ENCODE results near the gene ARHGAP45.

DNA sequence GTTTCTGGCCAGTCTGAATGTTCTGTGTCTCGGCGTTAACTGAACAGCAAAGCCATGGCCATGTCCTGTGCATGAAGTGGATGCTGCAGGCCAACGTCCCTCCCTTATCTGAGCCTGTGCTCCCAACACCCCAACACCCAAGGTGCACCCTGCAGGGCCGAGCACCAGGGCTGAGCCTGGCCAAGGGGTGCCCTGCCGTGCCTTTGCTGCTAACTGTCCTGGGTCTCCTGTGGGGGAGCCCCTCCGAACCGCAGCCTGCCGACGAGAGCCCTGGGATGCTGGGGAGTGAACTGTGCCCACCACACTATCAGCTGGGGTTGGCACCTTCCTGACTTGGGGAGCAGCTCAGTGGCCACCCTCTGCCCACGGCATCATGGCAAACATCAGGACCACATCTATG is 54.4 kb downstream of the ARHGAP45 start:
- TF ChIP-seq POLR2A (IDR thresholded peaks at IDR 0.05) (no peak), POLR2AphosphoS5 (IDR thresholded peaks at IDR 0.05) (no peak), EP300 (IDR thresholded peaks at IDR 0.05) (no peak)
- TF ChIP-seq, protein P1, sequence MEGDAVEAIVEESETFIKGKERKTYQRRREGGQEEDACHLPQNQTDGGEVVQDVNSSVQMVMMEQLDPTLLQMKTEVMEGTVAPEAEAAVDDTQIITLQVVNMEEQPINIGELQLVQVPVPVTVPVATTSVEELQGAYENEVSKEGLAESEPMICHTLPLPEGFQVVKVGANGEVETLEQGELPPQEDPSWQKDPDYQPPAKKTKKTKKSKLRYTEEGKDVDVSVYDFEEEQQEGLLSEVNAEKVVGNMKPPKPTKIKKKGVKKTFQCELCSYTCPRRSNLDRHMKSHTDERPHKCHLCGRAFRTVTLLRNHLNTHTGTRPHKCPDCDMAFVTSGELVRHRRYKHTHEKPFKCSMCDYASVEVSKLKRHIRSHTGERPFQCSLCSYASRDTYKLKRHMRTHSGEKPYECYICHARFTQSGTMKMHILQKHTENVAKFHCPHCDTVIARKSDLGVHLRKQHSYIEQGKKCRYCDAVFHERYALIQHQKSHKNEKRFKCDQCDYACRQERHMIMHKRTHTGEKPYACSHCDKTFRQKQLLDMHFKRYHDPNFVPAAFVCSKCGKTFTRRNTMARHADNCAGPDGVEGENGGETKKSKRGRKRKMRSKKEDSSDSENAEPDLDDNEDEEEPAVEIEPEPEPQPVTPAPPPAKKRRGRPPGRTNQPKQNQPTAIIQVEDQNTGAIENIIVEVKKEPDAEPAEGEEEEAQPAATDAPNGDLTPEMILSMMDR (IDR thresholded peaks at IDR 0.05), result no peak

Measured in gastroesophageal sphincter (tissue), 3 donors.